ENCODE data around the gene PEPD.

Gene PEPD

DNA sequence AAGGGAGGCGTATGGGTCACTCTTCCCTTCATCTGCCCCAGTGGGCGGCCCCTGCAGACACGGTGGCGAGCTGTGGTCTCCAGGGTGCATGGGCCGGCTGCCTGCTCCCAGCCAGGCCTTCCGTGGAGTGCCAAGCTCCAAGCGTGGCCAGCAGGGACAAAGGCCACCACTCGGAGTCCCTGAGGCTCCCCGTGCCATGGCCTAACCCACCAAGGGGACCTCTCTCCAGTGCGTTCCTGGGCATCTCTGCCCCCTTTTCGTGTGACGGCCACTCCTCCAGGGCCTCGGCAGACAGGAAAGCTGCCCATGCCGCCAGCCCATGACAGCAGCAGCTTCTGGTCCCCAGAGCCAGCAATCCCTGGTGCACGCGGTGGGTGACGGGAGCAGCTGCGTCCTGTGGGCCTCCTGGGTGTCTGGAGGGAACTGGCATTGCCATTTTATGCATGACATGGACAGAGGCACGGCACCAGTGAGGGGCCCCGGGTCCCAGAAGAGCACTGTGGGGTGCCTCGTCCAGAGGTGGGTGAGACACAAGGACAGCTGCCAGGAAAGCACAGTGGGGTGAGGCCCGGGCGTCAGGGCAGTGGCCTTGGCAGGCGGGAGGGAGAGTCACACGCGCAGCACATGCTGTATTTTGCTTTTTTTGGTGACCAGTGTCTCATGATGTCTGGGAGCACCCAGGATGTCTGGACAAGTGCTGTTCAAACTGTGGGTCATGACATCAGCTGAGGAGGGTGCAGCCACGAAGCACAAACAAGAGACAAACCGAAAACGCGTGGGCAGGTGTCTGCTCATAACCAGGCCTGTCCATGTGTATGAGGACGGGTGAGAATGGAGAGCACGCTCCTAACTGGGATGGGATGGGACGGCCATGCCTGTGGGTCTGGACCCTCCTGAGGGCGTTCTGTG is 115.8 kb downstream of the PEPD start:
- H3K4me3 Mint-ChIP-seq = no peak overlapping the region
- H3K4me1 Mint-ChIP-seq = no peaks in the 10 kb centered on the region
- H3K36me3 Mint-ChIP-seq = no peaks in the 10 kb centered on the region
- no peaks in the 10 kb centered on the region for H3K27me3 Mint-ChIP-seq
- DNase-seq = no peak
- CTCF ChIA-PET = interaction anchor here (0.7 to 5.0 kb wide), 18 partner anchors 8 to 281 kb away, joined by 3 to 43 read pairs (median 4); no protein-coding TSS in a partner anchor
- no peak overlapping the region for H3K27ac Mint-ChIP-seq
- no peaks in the 10 kb centered on the region for H3K9me3 Mint-ChIP-seq

DNA sequence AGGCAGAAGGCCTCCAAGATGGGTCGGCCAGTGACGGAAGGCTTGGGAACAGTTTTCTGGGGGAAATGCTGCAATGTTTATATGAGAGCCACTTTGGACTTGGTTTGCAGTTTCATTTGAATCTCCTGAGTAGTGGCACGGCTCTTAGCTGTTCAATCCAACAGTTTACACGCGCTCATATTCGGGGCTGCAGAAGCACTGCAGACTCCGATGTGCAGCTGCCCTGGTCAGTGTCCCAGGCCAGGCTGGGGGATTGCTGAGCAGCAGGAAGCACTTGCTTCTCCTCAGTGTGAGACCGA is 116.4 kb downstream of the PEPD start:
- Mint-ChIP-seq H3K4me1 (no peaks in the 10 kb centered on the region), H3K27ac (no peak overlapping the region), H3K4me3 (no peak overlapping the region), H3K9me3 (no peaks in the 10 kb centered on the region), H3K36me3 (no peaks in the 10 kb centered on the region), H3K27me3 (no peaks in the 10 kb centered on the region)
- DNase-seq = no peak
- CTCF ChIA-PET = interaction anchor here (0.8 to 5.0 kb wide), 9 partner anchors 9 to 170 kb away, joined by 3 to 43 read pairs (median 4); no protein-coding TSS in a partner anchor

DNA sequence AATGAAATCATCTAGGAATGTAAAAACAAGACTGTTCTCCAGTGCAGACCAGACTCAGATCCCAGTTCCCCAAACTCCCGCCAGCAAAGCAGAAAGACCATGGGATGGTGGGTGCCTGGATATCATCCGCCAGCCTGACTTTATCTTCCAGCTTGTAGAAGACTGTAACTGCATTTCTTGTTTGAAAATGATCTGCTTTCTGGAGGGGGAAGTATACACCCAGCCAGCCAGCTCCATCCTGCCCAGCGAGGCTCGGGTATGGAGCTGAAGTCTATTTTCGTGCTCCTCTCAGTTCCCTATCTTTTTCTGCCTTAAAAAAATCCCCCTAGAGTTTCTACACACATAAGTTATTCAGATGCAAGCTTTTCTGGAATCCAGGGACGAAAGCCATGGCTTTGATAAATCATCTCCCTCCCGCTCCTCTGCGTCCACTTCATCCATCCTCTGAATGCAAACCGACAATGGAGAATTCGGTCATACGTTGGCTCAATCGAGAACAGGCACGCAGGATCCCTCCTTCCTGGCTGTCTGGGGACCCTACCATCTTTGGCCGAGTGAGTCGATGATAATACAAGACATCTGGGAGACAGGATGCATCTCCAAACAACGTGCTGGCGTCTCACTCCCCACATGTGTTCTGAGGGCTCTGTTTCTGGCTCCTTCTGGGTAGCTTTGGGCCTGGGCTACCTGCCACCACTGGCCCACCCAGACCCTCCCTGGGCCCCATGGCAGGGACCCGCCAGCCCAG is 116.9 kb downstream of the PEPD start:
- Mint-ChIP-seq H3K4me1 (no peaks in the 10 kb centered on the region), H3K27me3 (no peaks in the 10 kb centered on the region), H3K36me3 (no peaks in the 10 kb centered on the region), H3K4me3 (no peak overlapping the region), H3K9me3 (no peaks in the 10 kb centered on the region), H3K27ac (no peak overlapping the region)
- CTCF ChIA-PET = interaction anchor here (0.8 to 5.0 kb wide), 8 partner anchors 10 to 169 kb away, joined by 3 to 43 read pairs (median 4); no protein-coding TSS in a partner anchor
- DNase-seq = no peak

GRCh38 chr19:33403973-33404304 is 117.7 kb downstream of the PEPD start:
- no peaks in the 10 kb centered on the region for H3K4me1 Mint-ChIP-seq
- H3K27me3 Mint-ChIP-seq = no peaks in the 10 kb centered on the region
- no peak for DNase-seq
- CTCF ChIA-PET = interaction anchor here (1.4 to 5.0 kb wide), 5 partner anchors 12 to 168 kb away, joined by 3 to 43 read pairs (median 6); no protein-coding TSS in a partner anchor
- no peak overlapping the region for H3K27ac Mint-ChIP-seq
- H3K4me3 Mint-ChIP-seq = no peak overlapping the region
- no peaks in the 10 kb centered on the region for H3K36me3 Mint-ChIP-seq
- no peaks in the 10 kb centered on the region for H3K9me3 Mint-ChIP-seq

DNA sequence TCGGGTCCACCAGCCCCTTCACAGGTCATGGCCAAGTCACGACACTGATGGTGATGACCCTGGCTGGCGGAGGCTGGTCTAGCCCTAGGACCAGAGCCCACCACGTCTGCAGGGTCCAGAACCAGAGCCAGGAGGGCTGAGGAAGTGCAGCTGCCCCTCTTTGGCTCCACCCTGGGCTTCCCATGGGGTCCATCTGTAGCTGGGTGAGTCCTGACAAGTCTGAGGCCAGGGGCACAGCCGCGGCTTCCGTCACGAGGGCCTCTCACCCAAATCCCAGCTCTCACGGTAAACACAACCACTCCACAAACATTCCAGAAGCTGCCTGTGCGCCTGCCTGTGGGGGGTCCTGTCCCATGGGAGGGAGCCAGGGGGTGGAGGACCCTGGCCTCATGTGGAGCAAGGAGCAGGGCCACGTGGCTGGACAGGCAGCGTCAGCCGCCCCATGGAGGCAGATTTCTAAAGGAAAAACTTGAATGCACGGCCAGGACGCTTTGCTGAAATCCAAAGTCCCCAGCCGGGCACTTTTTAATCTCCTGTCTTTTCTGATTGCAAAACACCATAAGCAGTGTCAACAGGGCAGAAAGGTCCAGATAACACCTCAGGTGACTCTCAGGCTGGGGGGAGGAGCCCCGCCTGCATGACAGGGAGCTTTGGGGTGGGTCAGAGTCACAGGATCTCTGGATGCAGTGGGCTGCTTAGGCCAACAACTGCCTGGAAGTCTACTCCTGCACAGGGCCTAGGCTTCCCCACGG is 118.2 kb downstream of the PEPD start:
- no peak overlapping the region for H3K4me3 Mint-ChIP-seq

GRCh38 chr19:33402421-33403220 is 119.0 kb downstream of the PEPD start:
- H3K36me3 Mint-ChIP-seq = no peaks in the 10 kb centered on the region
- no peaks in the 10 kb centered on the region for H3K9me3 Mint-ChIP-seq
- no peak for DNase-seq
- H3K4me1 Mint-ChIP-seq = no peaks in the 10 kb centered on the region
- H3K27me3 Mint-ChIP-seq = no peaks in the 10 kb centered on the region
- CTCF ChIA-PET = no interaction called here
- no peak overlapping the region for H3K27ac Mint-ChIP-seq
- no peak overlapping the region for H3K4me3 Mint-ChIP-seq

More for the DNA sequence above, 118.2 kb downstream of the PEPD start:
- Mint-ChIP-seq H3K27ac (no peak overlapping the region), H3K27me3 (no peaks in the 10 kb centered on the region), H3K36me3 (no peaks in the 10 kb centered on the region), H3K4me1 (no peaks in the 10 kb centered on the region), H3K9me3 (no peaks in the 10 kb centered on the region)
- no peak for DNase-seq
- CTCF ChIA-PET = no interaction called here

DNA sequence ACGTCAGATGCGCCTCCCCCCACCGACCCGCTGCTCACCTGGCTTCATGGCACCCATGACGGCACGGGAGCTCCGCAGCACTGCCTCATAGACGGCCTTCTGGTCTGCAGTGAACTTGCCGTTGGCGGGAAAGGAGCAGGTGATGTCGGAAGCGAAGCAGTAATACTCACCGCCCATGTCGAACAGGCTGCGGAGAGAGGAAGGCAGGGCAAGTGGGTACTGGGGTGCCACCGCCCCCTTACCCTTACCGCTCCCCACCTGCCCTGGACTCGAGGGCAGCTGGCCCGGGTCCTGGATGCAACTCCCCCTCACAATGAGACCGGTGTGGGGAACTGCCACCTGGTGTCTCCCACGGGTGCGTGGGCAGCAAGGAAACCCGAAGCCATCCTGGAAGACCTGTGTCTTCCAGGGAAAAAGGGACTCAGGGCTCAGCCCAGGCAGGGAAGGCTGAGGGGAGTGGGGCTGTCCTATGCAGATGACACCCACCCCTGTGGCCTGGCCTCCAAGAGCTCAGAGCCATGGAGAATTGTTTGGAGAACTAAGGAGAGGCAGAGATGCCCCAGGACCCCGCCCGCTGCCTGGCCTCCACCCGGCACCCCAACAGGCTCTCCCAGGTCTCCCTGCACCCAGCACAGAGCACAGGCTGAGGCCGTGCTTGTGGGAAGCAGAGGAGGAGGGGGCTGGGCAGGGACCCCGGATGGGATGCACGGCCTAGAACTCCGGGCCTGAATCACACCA is 119.7 kb downstream of the PEPD start:
- Mint-ChIP-seq H3K27me3 (no peaks in the 10 kb centered on the region), H3K27ac (no peak overlapping the region), H3K36me3 (no peaks in the 10 kb centered on the region), H3K4me3 (no peak overlapping the region), H3K4me1 (no peaks in the 10 kb centered on the region), H3K9me3 (no peaks in the 10 kb centered on the region)
- CTCF ChIA-PET = no interaction called here
- DNase-seq = no peak

GRCh38 chr19:33400856-33401682 is 120.5 kb downstream of the PEPD start:
- CTCF ChIA-PET = no interaction called here
- H3K9me3 Mint-ChIP-seq = no peaks in the 10 kb centered on the region

DNA sequence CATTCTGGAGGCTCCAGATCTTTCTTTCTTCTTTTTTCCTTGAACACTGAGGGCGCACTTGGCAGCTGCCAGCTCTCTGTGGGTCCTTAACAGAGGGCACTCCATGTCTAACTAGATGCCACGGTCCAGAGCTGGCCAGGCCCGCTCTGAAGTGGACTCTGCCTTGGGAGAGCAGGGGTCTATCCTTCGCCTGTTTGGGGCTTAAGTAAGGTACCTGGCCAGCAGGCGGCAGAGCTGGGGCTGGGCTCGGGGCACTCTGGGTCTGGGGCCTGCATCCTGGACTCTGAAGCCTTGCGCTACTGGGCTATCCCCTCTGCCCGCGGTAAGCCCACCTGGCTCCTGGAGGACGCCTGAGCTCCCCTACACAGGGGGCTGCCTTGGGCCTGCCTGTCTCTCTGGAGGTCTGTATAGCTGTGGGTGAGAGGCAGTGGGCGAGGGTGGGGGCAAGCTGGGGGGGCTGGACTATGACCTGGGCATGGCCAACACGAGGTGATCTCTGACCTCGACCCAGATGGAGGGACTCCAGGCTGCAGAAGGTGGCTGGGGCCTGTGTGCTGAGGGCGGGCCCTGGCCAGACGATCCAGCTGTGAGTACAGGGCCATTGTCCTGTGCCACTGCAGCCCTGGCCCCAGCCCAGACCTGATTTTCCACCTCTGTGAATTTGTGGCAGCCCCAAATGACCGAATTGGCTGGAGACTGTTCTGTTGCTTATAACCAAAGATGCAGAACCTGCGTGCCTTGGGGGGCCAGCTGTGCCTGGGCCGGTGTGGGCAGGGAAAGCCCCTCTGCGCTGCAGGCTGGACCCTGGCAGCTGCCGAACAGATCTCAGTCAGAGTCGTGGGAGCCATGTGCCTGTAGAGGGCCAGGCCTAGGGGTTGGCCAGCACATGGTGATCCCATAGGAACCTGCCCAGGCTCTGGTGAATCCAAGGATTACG is 121.6 kb downstream of the PEPD start:
- DNase-seq = no peak
- Mint-ChIP-seq H3K4me3 (no peak overlapping the region), H3K36me3 (no peaks in the 10 kb centered on the region), H3K4me1 (no peaks in the 10 kb centered on the region), H3K27me3 (no peaks in the 10 kb centered on the region), H3K9me3 (no peaks in the 10 kb centered on the region), H3K27ac (no peak overlapping the region)
- CTCF ChIA-PET = no interaction called here

More at GRCh38 chr19:33400856-33401682, 120.5 kb downstream of the PEPD start:
- H3K4me1 Mint-ChIP-seq = no peaks in the 10 kb centered on the region
- H3K4me3 Mint-ChIP-seq = no peak overlapping the region
- H3K27ac Mint-ChIP-seq = no peak overlapping the region
- H3K27me3 Mint-ChIP-seq = no peaks in the 10 kb centered on the region
- DNase-seq = no peak
- no peaks in the 10 kb centered on the region for H3K36me3 Mint-ChIP-seq

DNA sequence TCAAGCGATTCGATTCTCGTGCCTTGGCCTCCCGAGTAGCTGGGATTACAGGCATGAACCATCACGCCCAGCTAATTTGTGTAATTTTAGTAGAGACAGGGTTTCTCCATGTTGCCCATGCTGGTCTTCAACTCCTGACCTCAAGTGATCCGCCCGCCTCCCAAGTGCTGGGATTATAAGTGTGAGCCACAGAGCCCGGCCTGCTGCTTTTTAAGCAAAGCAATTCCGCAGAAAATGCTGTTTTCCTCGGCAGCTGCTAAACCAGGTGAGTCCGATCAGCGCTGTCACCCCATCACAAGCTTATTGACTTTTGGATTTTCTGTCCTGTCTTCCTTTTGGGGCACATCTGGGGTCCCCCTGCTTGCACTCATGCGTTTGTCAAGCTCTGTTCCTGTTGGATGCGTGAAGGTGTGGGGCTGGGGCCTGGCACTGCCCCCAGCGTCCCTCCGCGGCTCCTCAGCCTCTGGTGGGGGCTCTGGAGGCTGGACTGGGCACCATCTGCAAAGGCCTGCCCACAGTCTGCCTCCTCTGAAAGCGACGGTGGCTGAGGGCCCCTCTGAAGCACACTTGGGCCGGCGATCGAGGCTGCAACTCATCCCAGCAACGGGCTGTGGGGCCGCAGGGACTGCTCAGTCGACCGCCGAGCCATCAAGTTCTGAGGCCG is 122.4 kb downstream of the PEPD start:
- Mint-ChIP-seq H3K4me1 (no peaks in the 10 kb centered on the region), H3K4me3 (no peak overlapping the region), H3K9me3 (no peaks in the 10 kb centered on the region), H3K27ac (no peak overlapping the region), H3K27me3 (no peaks in the 10 kb centered on the region), H3K36me3 (no peaks in the 10 kb centered on the region)
- DNase-seq = no peak
- CTCF ChIA-PET = interaction anchor here (1.1 kb wide), 1 partner anchor 32 kb away, joined by 3 read pairs; no protein-coding TSS in a partner anchor

- no peak for DNase-seq
- Mint-ChIP-seq H3K4me3 (no peak overlapping the region), H3K27ac (no peak overlapping the region), H3K36me3 (no peaks in the 10 kb centered on the region), H3K27me3 (no peaks in the 10 kb centered on the region), H3K4me1 (no peaks in the 10 kb centered on the region), H3K9me3 (no peaks in the 10 kb centered on the region)
- CTCF ChIA-PET = interaction anchor here (1.1 to 1.9 kb wide), 3 partner anchors 8 to 187 kb away, joined by 3 to 8 read pairs (median 3); no protein-coding TSS in a partner anchor
Measured at GRCh38 chr19:33398361-33399060, 123.1 kb downstream of the PEPD start.

All from activated naive CD4-positive, alpha-beta T cell treated with anti-CD3 and anti-CD28 coated beads, Interleukin-2, amount 10 ng/mL, durations not matched to agents 7 days and 5 days (primary cell).